Peyer's patch (tissue), 4 donors: ENCODE data around the gene DHFR2.

ENCODE experiments used
- CTCF ChIP-seq, 6 experiments: fragments of 450-650 bp in 4 of 6; fragments of 200-600 bp in 2 of 6; sonication (generic) in 1 of 6; IDR thresholded peaks; one replicate each; pipeline ENCODE4 v1.5.1; 2017 to 2019; ENCODE audit warnings: antibody characterized with exemption in 6 of 6, mild to moderate bottlenecking in 3 of 6, moderate library complexity in 1 of 6
- POLR2A ChIP-seq, 2 donors: fragments of 450-650 bp; IDR thresholded peaks; one replicate each; pipeline ENCODE4 v1.5.1; 2017; ENCODE audit warnings: antibody characterized with exemption in 2 of 2, mild to moderate bottlenecking in 2 of 2, moderate library complexity in 2 of 2

- TF ChIP-seq CTCF (IDR thresholded peaks at IDR 0.05) = peak in 4 of 6 experiments; percentile 39 to 60 (median 48)
- TF ChIP-seq POLR2A (IDR thresholded peaks at IDR 0.05) = no peak
Observed at GRCh38 chr3:94036909-94037507, 25.7 kb downstream of the DHFR2 start.
